GM04504 (cell line): ENCODE measurements around the gene FOXO3.

Source experiments
- DNase-seq: peaks from one replicate; pipeline ENCODE4 v3.0.0-alpha.2; 2012; ENCODE audit warnings: low read depth

FOXO3 gene

GRCh38 chr6:108686896-108687295, 126.2 kb downstream of the FOXO3 start:
- no peak for DNase-seq

DNA sequence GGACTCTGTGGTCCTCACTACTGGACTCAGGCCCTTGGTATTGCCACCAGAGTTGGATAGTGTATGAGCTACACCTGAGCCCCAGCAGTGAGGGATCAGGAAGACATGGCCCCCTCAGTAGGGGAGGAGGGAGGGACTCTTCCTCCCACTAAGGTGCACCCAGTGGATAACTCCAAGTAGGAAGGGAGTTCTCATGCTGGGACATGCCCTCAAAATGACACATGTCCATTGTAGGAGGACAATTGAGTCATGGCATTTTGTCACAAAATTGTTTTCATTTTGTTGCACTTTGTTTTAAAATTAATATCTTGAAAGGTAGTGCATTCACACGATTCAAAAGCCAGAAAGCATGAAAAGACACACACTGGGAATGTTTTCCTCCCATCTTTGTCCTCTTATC, 127.2 kb downstream of the FOXO3 start:
- DNase-seq, result no peak

- DNase-seq, result peak; percentile 29
These were observed 128.8 kb downstream of the FOXO3 start for GRCh38 chr6:108689272-108690161.

- DNase-seq, result no peak
These were observed 129.8 kb downstream of the FOXO3 start for GRCh38 chr6:108690326-108691049.

DNA sequence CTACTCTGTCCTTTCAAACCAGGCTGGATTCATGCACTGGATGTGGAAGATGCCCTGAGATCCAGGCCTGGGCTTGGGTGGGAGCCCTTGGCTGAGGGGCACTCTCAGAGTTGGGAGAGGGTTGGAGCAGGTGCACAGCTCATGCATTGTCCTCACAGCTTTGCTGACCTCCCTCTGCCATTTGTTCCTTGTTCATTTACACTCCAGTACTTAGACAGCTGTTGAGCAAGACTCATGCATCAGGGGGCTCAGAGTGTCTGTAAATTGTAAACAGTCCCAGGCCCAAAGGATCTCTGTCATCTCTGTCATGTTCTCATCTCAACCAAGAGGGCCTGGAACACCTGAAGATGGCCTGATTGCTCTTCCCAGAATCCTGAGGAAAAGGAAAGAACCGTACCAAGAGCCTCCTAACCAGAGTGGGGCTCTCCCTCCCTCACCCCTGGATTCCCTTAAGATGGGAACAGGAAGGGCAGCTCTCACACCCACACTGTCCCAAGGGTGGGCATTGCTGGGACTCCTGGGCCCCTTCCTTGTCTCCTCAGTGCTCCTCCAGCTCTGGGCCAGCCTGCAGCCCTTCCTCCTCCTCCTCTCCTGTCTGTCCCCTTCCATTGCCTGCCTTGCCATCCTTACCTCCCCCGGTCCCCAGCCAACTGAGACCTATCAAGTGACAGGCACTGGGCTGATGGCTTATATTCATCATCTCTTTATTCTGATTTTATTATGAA, 132.9 kb downstream of the FOXO3 start:
- DNase-seq, result no peak

DNA sequence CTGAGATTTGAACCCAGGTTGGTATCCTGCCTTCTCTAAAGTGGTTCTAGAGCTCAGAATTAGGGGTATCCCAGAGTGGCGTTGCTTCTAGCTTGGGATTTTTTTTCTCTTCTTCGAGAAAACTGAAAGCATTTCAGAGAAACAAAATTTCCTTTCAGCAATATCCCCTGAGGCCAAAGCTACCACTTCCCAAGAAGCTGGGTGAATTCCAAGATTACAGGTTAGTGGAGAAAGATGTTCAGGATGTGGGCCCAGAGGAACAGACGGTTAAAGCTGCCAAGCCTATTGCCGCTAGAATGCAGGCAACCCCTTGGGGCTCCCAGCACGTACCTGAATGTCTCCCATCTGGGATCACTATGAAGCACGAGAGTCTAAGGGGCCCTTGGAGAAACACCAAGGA, 134.1 kb downstream of the FOXO3 start:
- DNase-seq, result no peak

GRCh38 chr6:108697561-108698161, 136.9 kb downstream of the FOXO3 start:
- no peak for DNase-seq

- no peak for DNase-seq
These were observed 138.0 kb downstream of the FOXO3 start for GRCh38 chr6:108698593-108699289.

DNA sequence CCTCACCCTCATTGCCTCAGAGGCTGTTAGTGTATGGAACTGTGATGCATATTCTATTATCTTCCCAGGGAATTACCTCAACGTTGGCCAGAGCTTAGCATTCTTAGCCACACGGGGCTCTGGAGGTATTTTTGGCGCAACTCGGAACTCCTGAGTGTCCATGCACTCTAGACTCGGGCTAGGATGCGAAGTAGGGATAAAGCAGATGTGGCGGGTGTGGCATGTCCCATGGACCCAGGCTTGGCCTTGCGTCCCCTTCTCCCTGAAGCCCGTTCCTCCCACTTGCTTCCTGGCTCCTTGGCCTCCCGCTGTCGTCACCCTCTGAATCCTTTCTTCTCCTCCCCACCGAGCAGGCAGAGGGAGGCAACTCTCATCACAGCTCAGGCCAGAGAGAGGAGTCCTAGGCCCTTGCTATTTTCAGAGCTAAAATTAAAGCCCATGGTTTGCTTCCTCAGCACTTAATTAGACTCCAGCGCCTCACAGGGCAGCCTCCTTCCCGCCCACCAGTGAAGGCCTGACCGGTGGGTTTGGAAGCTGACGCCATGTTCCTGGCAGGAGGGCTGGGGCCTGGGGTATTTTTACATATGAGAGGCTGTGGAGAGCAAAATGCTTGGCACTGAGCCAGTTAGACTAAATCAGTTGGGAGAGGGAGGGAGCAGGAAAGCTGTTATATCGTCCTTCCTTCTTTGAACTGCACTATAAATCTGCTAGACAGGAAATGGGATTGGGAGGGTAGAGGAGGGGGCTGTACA, 138.7 kb downstream of the FOXO3 start:
- DNase-seq, result no peak

DNA sequence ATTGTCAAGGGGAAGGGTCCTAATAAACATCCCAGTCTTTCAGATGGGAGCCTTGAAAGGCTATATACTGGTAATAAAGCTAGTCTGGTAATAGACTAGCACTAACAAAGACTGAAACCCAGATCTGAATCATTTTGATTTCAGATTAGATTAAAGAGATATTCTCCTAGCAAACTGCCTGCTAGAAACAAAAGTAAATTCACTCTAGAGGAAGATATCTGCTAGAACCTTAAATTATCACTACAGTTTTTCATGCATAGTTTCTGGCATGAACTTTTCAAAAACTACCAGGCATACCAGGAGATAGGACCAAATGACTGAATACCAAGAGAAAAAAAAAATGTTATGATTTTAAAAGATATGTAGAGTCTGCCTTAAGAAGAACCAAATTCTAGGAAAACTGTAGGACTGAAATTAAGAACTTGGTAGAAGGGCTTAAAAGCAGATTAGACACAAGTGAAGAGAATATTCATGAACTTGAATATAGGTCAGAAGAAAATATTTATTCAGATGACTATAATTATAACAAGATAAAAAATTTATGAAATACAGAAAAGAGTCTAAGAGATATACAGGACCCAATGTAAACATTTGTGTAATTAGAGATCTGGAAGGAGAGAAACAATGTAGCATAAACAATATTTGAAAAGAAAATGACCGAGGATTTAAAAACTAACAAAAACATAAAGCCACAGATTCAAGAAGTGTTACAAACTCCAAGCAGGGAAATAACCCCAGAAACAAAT, 141.6 kb downstream of the FOXO3 start:
- no peak for DNase-seq

- no peak for DNase-seq
These were observed 145.9 kb downstream of the FOXO3 start for GRCh38 chr6:108706649-108707048.

GRCh38 chr6:108707328-108707976, 146.7 kb downstream of the FOXO3 start:
- no peak for DNase-seq

DNA sequence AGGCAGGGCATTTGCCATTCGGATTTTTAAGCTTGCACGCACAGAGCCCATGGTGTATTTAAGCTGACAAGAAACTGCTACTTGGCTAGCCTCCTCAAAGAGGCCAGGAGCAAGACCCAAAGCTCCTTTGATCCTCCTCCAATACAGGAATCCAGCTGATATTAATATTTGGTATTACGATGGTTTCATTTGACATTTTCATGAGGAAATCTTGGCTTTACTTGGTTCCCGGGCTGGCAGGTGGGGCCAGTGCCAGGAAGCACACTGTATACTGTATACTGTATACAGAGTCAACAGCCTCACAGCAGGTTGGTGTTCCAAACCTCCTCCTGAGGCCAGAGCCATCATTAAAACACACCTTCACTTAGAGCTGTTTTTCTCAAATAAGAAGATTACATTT, 149.3 kb downstream of the FOXO3 start:
- no peak for DNase-seq

- no peak for DNase-seq
These were observed 149.8 kb downstream of the FOXO3 start for GRCh38 chr6:108710551-108710950.

- no peak for DNase-seq
These were observed 150.4 kb downstream of the FOXO3 start for GRCh38 chr6:108711071-108711470.

DNA sequence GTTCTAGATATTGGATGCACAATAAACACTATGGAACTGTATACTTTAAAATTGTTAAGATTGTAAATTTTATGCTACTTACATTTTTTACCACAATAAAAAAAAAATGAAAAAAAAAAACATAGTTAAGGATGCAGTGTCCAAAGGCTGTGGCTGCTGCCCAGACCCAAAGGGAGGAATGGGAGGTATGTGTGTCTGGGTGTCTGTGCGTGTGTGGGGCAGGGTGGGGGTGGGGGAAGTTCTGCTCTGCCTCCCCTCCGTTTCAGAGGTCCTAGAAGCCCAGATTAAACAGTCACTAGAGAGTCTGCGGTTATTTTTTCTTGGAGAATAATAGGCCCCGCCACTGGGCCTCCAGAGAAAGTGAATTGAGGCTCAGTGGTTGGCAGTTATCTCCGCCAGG, 151.1 kb downstream of the FOXO3 start:
- no peak for DNase-seq

DNA sequence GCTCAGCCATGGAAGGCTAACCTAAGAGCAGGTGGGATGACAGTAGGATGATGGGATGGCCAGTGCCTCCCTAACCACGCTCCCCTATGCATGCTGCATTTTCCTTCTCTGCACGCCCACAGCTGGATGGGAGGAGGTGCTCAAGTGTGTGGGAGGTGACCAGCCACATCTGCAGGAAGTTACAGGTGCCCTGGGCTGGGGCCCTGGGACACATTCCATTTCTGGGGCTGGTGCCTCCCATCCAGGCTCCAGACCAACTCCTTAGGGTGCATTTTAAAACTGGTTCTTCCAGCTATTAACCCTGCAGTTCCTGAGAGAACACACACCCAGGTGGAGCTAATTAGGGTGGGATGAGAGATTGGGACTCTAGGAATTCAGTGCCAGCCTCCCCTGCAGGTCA, 152.2 kb downstream of the FOXO3 start:
- DNase-seq, result no peak

GRCh38 chr6:108714101-108714765, 153.5 kb downstream of the FOXO3 start:
- DNase-seq, result peak; percentile 66

DNA sequence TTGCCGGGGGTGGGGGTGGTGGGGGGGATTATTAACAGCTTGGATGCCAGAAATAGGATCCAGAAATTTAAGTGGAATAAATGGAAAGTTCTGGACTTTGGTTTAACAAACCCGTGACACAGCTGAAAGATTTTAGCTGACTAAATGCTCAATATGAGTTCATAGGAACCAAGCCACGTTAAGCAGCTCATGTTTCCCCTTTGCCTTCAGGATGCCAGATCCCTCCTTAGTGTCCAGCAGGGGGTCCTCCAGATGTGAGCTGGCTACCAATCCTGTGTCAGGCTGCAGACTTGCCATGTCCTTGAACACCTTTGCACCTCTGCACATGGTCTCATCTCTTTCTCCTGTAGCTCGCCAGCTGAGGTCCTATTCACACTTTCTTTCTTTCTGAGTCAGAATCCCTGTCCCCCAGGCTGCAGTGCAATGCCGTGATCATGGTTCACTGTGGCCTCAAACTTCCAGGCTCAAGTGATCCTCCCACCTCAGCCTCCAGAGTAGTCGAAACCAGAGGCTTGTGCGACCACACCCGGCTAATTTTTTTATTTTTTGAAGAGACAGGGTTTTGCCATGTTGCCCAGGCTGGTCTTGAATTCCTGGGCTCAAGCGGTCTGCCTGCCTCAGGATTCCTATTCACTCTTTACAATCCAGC, 154.2 kb downstream of the FOXO3 start:
- DNase-seq, result no peak
